Breast epithelium (tissue), 4 donors: ENCODE results near the gene TFCP2. TPM values are rescaled to one million over a fixed set of nuclear protein-coding genes. Genes with fewer than 3 reads are reported as not detected.

Source experiments
- DNase-seq, 2 donors: peaks; one replicate each; pipeline ENCODE4 v3.0.0-alpha.2; 2019; ENCODE audit warnings: low spot score in 2 of 2
- H3K27ac ChIP-seq, 2 donors: fragments of 200-600 bp; sonication (generic) in 1 of 2; one replicate each; pipeline ENCODE4 v1.5.1; 2016 to 2019; ENCODE audit warnings: mild to moderate bottlenecking in 1 of 2
- H3K27me3 ChIP-seq, 2 donors: fragments of 200-600 bp; sonication (generic) in 1 of 2; one replicate each; pipeline versions ENCODE4 v1.5.1 to v1.6.0; 2017 to 2019; ENCODE audit warnings: control low read depth in 1 of 2, mild to moderate bottlenecking in 1 of 2
- H3K36me3 ChIP-seq: fragments of 200-600 bp; one replicate; pipeline ENCODE4 v1.5.1; 2019
- H3K4me1 ChIP-seq, 2 donors: fragments of 200-600 bp; sonication (generic); one replicate each; pipeline ENCODE4 v1.5.1; 2016 to 2019; ENCODE audit warnings: control low read depth in 1 of 2
- H3K4me3 ChIP-seq, 3 donors: fragments of 200-600 bp; sonication (generic); 1 replicate in 2 of 3; 2 replicates in 1 of 3; pipeline ENCODE4 v1.5.1; 2016 to 2019; ENCODE audit warnings: mild to moderate bottlenecking in 3 of 3, moderate library complexity in 2 of 3
- H3K9me3 ChIP-seq, 2 donors: fragments of 200-600 bp; sonication (generic) in 1 of 2; one replicate each; pipeline ENCODE4 v1.5.1; 2016 to 2019; ENCODE audit warnings: control low read depth in 1 of 2
- CTCF ChIP-seq, 3 donors: fragments of 450-650 bp; IDR thresholded peaks; one replicate each; pipeline ENCODE4 v1.5.1; 2016 to 2017; ENCODE audit warnings: antibody characterized with exemption in 3 of 3, mild to moderate bottlenecking in 3 of 3, moderate library complexity in 3 of 3
- POLR2A ChIP-seq: fragments of 450-650 bp; IDR thresholded peaks from one replicate; pipeline ENCODE4 v1.6.1; 2016; ENCODE audit warnings: antibody characterized with exemption, mild to moderate bottlenecking, moderate library complexity
- POLR2AphosphoS5 ChIP-seq, 3 donors: sonication (generic); formaldehyde crosslinking; IDR thresholded peaks; one replicate each; pipeline ENCODE4 v1.6.1; 2017; ENCODE audit warnings: antibody characterized with exemption in 3 of 3
- intact Hi-C: fragments of 100-400 bp; cut with DNase I; formaldehyde crosslinking; loops from one replicate; pipeline ENCODE4 v1.15.1; 2023; ENCODE audit warnings: low total_unique reads
- total RNA-seq, 3 donors: library from RNA; depleted of rRNA; stranded (reverse); fragments of >200 nt; gene quantifications; one replicate each; pipeline ENCODE4 v1.1.0, GENCODE V29; 2016

Gene TFCP2
- total RNA-seq, 3 donors from 2014 or later, result 14.6 to 22.1 (median 16.4) TPM

GRCh38 chr12:51189790-51190355 lies 16.9 kb upstream of the TFCP2 start:
- no peak overlapping the region for H3K27ac ChIP-seq
- TF ChIP-seq CTCF (IDR thresholded peaks at IDR 0.05) (no peak), POLR2AphosphoS5 (IDR thresholded peaks at IDR 0.05) (no peak), POLR2A (no peak)
- no peaks in the 10 kb centered on the region for H3K4me1 ChIP-seq
- no peaks in the 10 kb centered on the region for H3K9me3 ChIP-seq
- no peaks in the 10 kb centered on the region for H3K36me3 ChIP-seq
- no peaks in the 10 kb centered on the region for H3K27me3 ChIP-seq
- no peak overlapping the region for H3K4me3 ChIP-seq
- intact Hi-C loops, result no loop called here
- no peak for DNase-seq

- TF ChIP-seq POLR2A (no peak), CTCF (IDR thresholded peaks at IDR 0.05) (no peak), POLR2AphosphoS5 (IDR thresholded peaks at IDR 0.05) (no peak)
- DNase-seq, result no peak
- H3K27ac ChIP-seq, result no peak overlapping the region
- intact Hi-C loops, result no loop called here
- no peaks in the 10 kb centered on the region for H3K27me3 ChIP-seq
- no peaks in the 10 kb centered on the region for H3K36me3 ChIP-seq
- H3K4me1 ChIP-seq, result no peaks in the 10 kb centered on the region
- no peaks in the 10 kb centered on the region for H3K9me3 ChIP-seq
- H3K4me3 ChIP-seq, result no peak overlapping the region
Observed at GRCh38 chr12:51188359-51189051, 15.6 kb upstream of the TFCP2 start.

DNA sequence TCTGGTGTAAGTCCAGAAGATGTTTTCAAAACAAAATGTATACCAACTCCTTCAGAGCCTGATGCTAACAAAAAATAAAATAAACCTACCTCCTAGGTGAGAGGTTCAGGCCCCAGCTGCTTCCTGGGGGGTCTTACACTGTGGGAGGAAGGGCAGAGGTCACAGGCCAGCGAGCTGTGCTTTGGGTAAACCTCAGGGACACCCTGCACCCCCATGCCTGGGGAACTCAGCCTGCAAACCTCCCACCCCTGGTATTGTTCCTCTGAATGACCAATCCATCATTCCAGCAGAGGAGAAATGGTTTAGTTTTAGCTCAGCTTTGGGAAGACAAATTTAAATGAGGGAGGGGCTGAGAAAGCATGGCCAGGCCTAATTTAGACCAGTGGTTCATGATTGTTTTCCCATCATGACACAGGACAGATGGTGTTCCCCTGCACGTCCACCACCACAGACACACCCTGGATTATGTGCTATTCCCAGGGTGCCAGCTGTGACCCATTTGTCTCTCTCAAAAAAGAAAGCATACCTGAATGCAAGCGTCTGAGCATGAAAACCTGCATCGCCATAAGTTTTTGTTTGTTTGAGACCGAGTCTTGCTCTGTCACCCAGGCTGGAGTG lies 14.5 kb upstream of the TFCP2 start:
- Histone ChIP-seq H3K4me3 (no peak overlapping the region), H3K9me3 (no peaks in the 10 kb centered on the region), H3K4me1 (no peaks in the 10 kb centered on the region), H3K27ac (no peak overlapping the region), H3K27me3 (no peaks in the 10 kb centered on the region), H3K36me3 (no peaks in the 10 kb centered on the region)
- DNase-seq, result no peak
- TF ChIP-seq POLR2A, result no peak
- TF ChIP-seq CTCF (IDR thresholded peaks at IDR 0.05), result no peak
- TF ChIP-seq POLR2AphosphoS5 (IDR thresholded peaks at IDR 0.05), result no peak
- intact Hi-C loops, result no loop called here

DNA sequence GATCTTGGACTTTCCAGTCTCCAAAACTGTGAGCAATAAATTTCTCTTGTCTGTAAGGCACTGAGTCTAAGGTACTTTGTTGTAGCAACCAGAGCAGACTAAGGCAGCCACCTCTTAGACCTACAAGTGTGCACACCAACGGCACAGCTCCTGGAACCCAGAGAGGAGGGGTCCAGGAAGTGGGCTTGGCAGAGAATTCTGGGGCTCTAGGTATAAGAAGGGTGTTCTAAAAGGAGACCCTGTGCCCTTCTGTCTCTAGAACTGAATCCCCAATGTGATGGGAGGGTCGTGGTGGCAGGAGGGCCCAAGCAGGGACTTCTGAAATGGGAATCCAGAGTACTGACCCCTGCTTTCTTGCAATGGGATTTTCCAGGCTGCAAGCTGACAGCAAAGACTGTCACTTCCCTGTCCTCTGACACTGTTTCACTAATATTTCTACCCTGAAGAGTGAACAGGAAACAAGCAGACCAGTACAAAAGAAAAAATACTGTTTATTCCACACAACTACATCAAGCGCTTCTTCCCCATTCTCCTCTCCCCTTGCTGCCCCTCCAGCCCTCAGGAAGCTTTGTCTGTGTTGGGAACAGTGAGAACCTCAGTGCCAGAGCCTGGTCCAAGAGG lies 13.6 kb upstream of the TFCP2 start:
- no peak for DNase-seq
- intact Hi-C loops, result no loop called here
- no peaks in the 10 kb centered on the region for H3K4me1 ChIP-seq
- no peak for TF ChIP-seq POLR2AphosphoS5 (IDR thresholded peaks at IDR 0.05)
- no peak for TF ChIP-seq POLR2A
- no peak for TF ChIP-seq CTCF (IDR thresholded peaks at IDR 0.05)
- no peak overlapping the region for H3K4me3 ChIP-seq
- no peaks in the 10 kb centered on the region for H3K27me3 ChIP-seq
- no peaks in the 10 kb centered on the region for H3K9me3 ChIP-seq
- no peaks in the 10 kb centered on the region for H3K36me3 ChIP-seq
- H3K27ac ChIP-seq, result no peak overlapping the region
